SK-N-SH (cell line): ENCODE data around the gene GPR15.

Experiments used
- CHD2 ChIP-seq: fragments of 150-350 bp; IDR thresholded peaks from 2 replicates; pipeline ENCODE4 v1.6.1; 2018; ENCODE audit warnings: low read length; ENCODE audit not compliant: partially characterized antibody
- SIN3A ChIP-seq: IDR thresholded peaks from 2 replicates; pipeline ENCODE4 v1.6.1; 2012; ENCODE audit warnings: low read depth, mild to moderate bottlenecking, low read length, moderate library complexity, borderline replicate concordance
- TF ChIP-seq, protein P1 (sequence below): IDR thresholded peaks from 2 replicates; pipeline ENCODE4 v1.4.0; 2012; ENCODE audit warnings: low read depth, borderline replicate concordance
- TF ChIP-seq, protein P2 (sequence below): fragments of 200-600 bp; sonication (generic); IDR thresholded peaks from 2 replicates; pipeline ENCODE4 v1.6.1; 2017; ENCODE audit warnings: antibody characterized with exemption, mild to moderate bottlenecking, moderate library complexity

DNA sequence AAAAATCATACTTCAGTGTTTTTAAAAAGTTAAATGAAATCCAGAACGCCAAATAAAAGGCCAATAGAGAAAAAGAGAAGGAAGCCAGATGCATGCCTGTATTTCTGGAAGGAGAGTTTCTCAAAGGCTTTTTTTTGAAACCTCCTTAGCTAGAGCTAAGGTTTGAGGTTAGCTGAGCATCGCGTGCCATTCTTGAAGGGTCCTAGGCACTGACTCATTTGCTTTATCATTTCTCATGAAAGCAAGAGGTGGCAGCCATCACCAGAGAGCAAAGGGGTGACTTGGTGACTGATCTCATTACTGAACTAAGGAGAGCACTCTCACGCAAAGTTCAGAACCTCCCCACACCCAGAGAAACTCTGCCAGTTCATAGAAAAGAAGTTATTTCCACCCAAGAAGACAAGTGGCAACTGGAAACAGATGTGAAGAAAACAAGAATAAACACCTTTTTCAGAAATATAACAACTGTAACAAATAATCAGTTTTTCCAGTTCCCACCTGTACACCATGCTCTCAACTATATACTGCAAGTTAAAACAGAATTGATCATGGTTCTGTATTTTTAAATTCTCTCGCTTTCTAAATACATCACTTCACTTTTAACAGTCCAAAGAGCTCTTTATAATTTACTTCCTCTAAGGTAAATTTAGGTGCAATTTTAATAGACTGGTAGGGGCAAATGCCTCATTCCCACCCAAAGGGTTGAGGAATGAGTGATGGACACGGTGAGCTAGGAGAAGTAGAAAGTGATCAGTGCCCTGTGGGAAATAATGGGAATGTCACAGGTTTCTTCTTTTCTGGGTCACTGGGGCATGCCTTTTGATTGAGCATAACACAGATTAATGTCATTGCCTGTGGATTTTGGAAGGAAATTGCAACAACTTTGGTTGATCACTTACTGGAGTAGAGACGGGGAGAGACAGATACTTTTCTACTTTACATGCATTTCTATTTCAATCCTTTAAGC lies 24.7 kb downstream of the GPR15 start:
- TF ChIP-seq, protein P1, sequence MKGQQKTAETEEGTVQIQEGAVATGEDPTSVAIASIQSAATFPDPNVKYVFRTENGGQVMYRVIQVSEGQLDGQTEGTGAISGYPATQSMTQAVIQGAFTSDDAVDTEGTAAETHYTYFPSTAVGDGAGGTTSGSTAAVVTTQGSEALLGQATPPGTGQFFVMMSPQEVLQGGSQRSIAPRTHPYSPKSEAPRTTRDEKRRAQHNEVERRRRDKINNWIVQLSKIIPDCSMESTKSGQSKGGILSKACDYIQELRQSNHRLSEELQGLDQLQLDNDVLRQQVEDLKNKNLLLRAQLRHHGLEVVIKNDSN = no peak
- TF ChIP-seq, protein P2, sequence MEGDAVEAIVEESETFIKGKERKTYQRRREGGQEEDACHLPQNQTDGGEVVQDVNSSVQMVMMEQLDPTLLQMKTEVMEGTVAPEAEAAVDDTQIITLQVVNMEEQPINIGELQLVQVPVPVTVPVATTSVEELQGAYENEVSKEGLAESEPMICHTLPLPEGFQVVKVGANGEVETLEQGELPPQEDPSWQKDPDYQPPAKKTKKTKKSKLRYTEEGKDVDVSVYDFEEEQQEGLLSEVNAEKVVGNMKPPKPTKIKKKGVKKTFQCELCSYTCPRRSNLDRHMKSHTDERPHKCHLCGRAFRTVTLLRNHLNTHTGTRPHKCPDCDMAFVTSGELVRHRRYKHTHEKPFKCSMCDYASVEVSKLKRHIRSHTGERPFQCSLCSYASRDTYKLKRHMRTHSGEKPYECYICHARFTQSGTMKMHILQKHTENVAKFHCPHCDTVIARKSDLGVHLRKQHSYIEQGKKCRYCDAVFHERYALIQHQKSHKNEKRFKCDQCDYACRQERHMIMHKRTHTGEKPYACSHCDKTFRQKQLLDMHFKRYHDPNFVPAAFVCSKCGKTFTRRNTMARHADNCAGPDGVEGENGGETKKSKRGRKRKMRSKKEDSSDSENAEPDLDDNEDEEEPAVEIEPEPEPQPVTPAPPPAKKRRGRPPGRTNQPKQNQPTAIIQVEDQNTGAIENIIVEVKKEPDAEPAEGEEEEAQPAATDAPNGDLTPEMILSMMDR = no peak
- TF ChIP-seq SIN3A (no peak), CHD2 (no peak)
